Neural progenitor cell (in vitro differentiated cells): ENCODE data around the gene MED10. TPM values are rescaled to one million over a fixed set of nuclear protein-coding genes. Genes with fewer than 3 reads are reported as not detected.
A peak's percentile ranks its signal among the peaks of the same experiment; 100 is the strongest.

Experiments used
- DNase-seq: peaks from one replicate; pipeline ENCODE4 v3.0.0-alpha.2; 2016; ENCODE audit warnings: low spot score
- H2AFZ ChIP-seq: fragments of 200-600 bp; sonication (generic); replicated peaks from 2 replicates; pipeline ENCODE4 v1.6.1; 2016; ENCODE audit warnings: antibody characterized with exemption
- H3F3A ChIP-seq: fragments of 200-600 bp; sonication (generic); 2 replicates; pipeline ENCODE4 v1.6.1; 2016; ENCODE audit warnings: antibody characterized with exemption, low read depth
- H3K27ac ChIP-seq: fragments of 200-600 bp; sonication (generic); 2 replicates; pipeline ENCODE4 v1.5.1; 2016; ENCODE audit warnings: mild to moderate bottlenecking
- H3K27me3 ChIP-seq: fragments of 200-600 bp; sonication (generic); 2 replicates; pipeline ENCODE4 v1.6.1; 2016; ENCODE audit warnings: mild to moderate bottlenecking, moderate library complexity
- H3K36me3 ChIP-seq: fragments of 200-600 bp; sonication (generic); 2 replicates; pipeline ENCODE4 v1.5.1; 2016
- H3K4me1 ChIP-seq: fragments of 200-600 bp; sonication (generic); 2 replicates; pipeline ENCODE4 v1.6.1; 2016; ENCODE audit warnings: mixed run types
- H3K4me2 ChIP-seq: fragments of 200-600 bp; sonication (generic); 2 replicates; pipeline ENCODE4 v1.6.1; 2016
- H3K4me3 ChIP-seq: fragments of 200-600 bp; sonication (generic); 2 replicates; pipeline ENCODE4 v1.5.1; 2016
- H3K79me2 ChIP-seq: fragments of 200-600 bp; sonication (generic); 2 replicates; pipeline ENCODE4 v1.6.1; 2016; ENCODE audit warnings: low read depth
- H3K9ac ChIP-seq: fragments of 200-600 bp; sonication (generic); 2 replicates; pipeline ENCODE4 v1.6.1; 2016
- H3K9me3 ChIP-seq: fragments of 200-600 bp; sonication (generic); 2 replicates; pipeline ENCODE4 v1.5.1; 2016; ENCODE audit warnings: low read depth
- H4K20me1 ChIP-seq: fragments of 200-600 bp; sonication (generic); 2 replicates; pipeline ENCODE4 v1.6.1; 2016; ENCODE audit warnings: low read depth
- H3K27ac Mint-ChIP-seq: 3 replicates; pipeline ENCODE4 v1.8.0; 2021; ENCODE audit warnings: mixed read lengths
- H3K27me3 Mint-ChIP-seq: 2 replicates; pipeline ENCODE4 v1.8.0; 2022; ENCODE audit warnings: low read depth, mild to moderate bottlenecking, inconsistent platforms, moderate library complexity, mixed read lengths; ENCODE audit not compliant: insufficient read depth
- H3K36me3 Mint-ChIP-seq: 3 replicates; pipeline ENCODE4 v1.8.0; 2021; ENCODE audit warnings: mixed read lengths
- H3K4me1 Mint-ChIP-seq: 3 replicates; pipeline ENCODE4 v1.8.0; 2021; ENCODE audit warnings: mixed read lengths
- H3K4me3 Mint-ChIP-seq: 3 replicates; pipeline ENCODE4 v1.8.0; 2021; ENCODE audit warnings: mild to moderate bottlenecking, moderate library complexity, mixed read lengths
- H3K9me3 Mint-ChIP-seq: 3 replicates; pipeline ENCODE4 v1.8.0; 2020; ENCODE audit warnings: mixed read lengths
- CTCF ChIP-seq: fragments of 200-600 bp; sonication (generic); IDR thresholded peaks from 2 replicates; pipeline ENCODE4 v1.5.1; 2017; ENCODE audit warnings: antibody characterized with exemption, mild to moderate bottlenecking
- EZH2 ChIP-seq: fragments of 200-600 bp; sonication (generic); IDR thresholded peaks from 2 replicates; pipeline ENCODE4 v1.6.1; 2017; ENCODE audit warnings: antibody characterized with exemption, mild to moderate bottlenecking, moderate library complexity
- EZH2phosphoT487 ChIP-seq: fragments of 200-600 bp; sonication (generic); IDR thresholded peaks from 2 replicates; pipeline ENCODE4 v1.6.1; 2017; ENCODE audit warnings: antibody characterized with exemption
- total RNA-seq: library from RNA; depleted of rRNA; stranded (reverse); fragments of >200 nt; gene quantifications from 2 replicates; pipeline ENCODE4 v1.2.3, GENCODE V29; 2015; ENCODE audit warnings: low replicate concordance

Gene MED10
- total RNA-seq, 1 donor from 2014 or later: 23.5 TPM

GRCh38 chr5:6424110-6424659 is 45.8 kb upstream of the MED10 start:
- TF ChIP-seq CTCF: no peak
- no peaks in the 10 kb centered on the region for H4K20me1 ChIP-seq
- no peak overlapping the region for H3K27ac Mint-ChIP-seq
- no peak overlapping the region for H3K9ac ChIP-seq
- no peak overlapping the region for H3K4me3 ChIP-seq
- no peaks in the 10 kb centered on the region for H3K79me2 ChIP-seq
- H3K27me3 Mint-ChIP-seq: peaks cover 3% of the 10 kb centered on the region
- peaks cover 3% of the 10 kb centered on the region for H3K4me1 Mint-ChIP-seq
- H3K9me3 ChIP-seq: no peaks in the 10 kb centered on the region
- H3F3A ChIP-seq: no peaks in the 10 kb centered on the region
- no peaks in the 10 kb centered on the region for H3K36me3 ChIP-seq
- H3K4me2 ChIP-seq: no peak overlapping the region
- no peak overlapping the region for H3K27ac ChIP-seq
- no peak for DNase-seq
- peaks cover 5% of the 10 kb centered on the region for H3K9me3 Mint-ChIP-seq
- H3K36me3 Mint-ChIP-seq: no peaks in the 10 kb centered on the region
- no peak overlapping the region for H3K4me3 Mint-ChIP-seq
- H3K4me1 ChIP-seq: no peaks in the 10 kb centered on the region
- peaks cover 7% of the 10 kb centered on the region for H3K27me3 ChIP-seq
- no peak overlapping the region for H2AFZ ChIP-seq

- Histone ChIP-seq H3K9ac (no peak overlapping the region), H3K4me3 (no peak overlapping the region), H3K27ac (no peak overlapping the region), H3K27me3 (peaks cover 7% of the 10 kb centered on the region), H3K4me1 (no peaks in the 10 kb centered on the region), H3F3A (no peaks in the 10 kb centered on the region), H4K20me1 (no peaks in the 10 kb centered on the region), H3K9me3 (no peaks in the 10 kb centered on the region), H3K36me3 (no peaks in the 10 kb centered on the region), H3K79me2 (no peaks in the 10 kb centered on the region), H3K4me2 (no peak overlapping the region), H2AFZ (no peak overlapping the region)
- Mint-ChIP-seq H3K27me3 (peaks cover 3% of the 10 kb centered on the region), H3K4me1 (peaks cover 3% of the 10 kb centered on the region), H3K27ac (peak overlapping the region; percentile 23), H3K4me3 (no peak overlapping the region), H3K9me3 (peaks cover 3% of the 10 kb centered on the region), H3K36me3 (no peaks in the 10 kb centered on the region)
- DNase-seq: no peak
- TF ChIP-seq CTCF (no peak), EZH2phosphoT487 (no peak), EZH2 (no peak)
Measured at GRCh38 chr5:6423327-6424109, 45.2 kb upstream of the MED10 start.

GRCh38 chr5:6419340-6419852 is 41.0 kb upstream of the MED10 start:
- no peak overlapping the region for H2AFZ ChIP-seq
- no peak overlapping the region for H3K4me2 ChIP-seq
- no peaks in the 10 kb centered on the region for H3K36me3 ChIP-seq
- H3K4me3 ChIP-seq: no peak overlapping the region
- no peak overlapping the region for H3K27ac Mint-ChIP-seq
- H3K27me3 Mint-ChIP-seq: peaks cover 5% of the 10 kb centered on the region
- no peaks in the 10 kb centered on the region for H3K9me3 ChIP-seq
- H3K27me3 ChIP-seq: no peaks in the 10 kb centered on the region
- H3K27ac ChIP-seq: no peak overlapping the region
- H3F3A ChIP-seq: no peaks in the 10 kb centered on the region
- no peaks in the 10 kb centered on the region for H3K9me3 Mint-ChIP-seq
- no peaks in the 10 kb centered on the region for H3K79me2 ChIP-seq
- no peak overlapping the region for H3K9ac ChIP-seq
- no peaks in the 10 kb centered on the region for H3K4me1 ChIP-seq
- TF ChIP-seq EZH2: no peak
- TF ChIP-seq CTCF: no peak
- no peak for TF ChIP-seq EZH2phosphoT487
- H4K20me1 ChIP-seq: no peaks in the 10 kb centered on the region
- H3K36me3 Mint-ChIP-seq: no peaks in the 10 kb centered on the region
- H3K4me3 Mint-ChIP-seq: no peak overlapping the region
- peaks cover 3% of the 10 kb centered on the region for H3K4me1 Mint-ChIP-seq
- DNase-seq: no peak
